ENCODE data around the gene LRP1B. TPM values are rescaled to one million over a fixed set of nuclear protein-coding genes. Genes with fewer than 3 reads are reported as not detected.

LRP1B gene
- polyA plus RNA-seq, 1 of the 3 experiments (the other 2 are of a cell fraction), result 0.28 TPM

DNA sequence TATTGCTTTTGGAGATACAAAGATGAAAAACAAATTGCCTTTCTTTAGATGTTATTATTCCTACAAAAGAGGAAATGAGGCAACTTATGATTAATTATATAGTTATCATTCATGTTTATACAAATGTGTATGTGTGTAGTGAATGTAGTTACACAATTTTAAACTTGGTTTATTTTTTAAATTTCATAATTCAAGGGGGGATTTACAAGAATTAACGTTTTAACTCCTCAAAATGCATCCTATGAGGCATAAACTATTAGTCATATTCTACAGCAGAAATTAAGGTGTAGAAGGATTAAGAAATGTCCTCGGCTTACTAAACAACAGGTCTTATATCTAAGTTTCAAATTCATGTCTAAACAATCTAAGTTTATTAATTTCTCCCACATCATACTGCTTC is 1545.8 kb downstream of the LRP1B start:
- no peak overlapping the region; the same call in 1 of the 2 replicates for H2AFZ ChIP-seq (ENCODE audit: low read depth)
- H3F3A ChIP-seq (replicated peaks; ENCODE audit: insufficient read depth), result no peaks in the 10 kb centered on the region
- ChIA-PET POLR2A (no interaction called here), CTCF (no interaction called here)
- no peaks in the 10 kb centered on the region; a peak in 1 of 4 replicates for H3K4me1 ChIP-seq (ENCODE audit: control insufficient read depth in 1 of 2, insufficient read depth in 2 of 2, low read depth in 1 of 2, low read length in 1 of 2)
- no peaks in the 10 kb centered on the region for H3K9me3 ChIP-seq
- H3K27me3 ChIP-seq (ENCODE audit: insufficient read depth), result no peaks in the 10 kb centered on the region
- H3K36me3 ChIP-seq (replicated peaks in 1 of 2; ENCODE audit: control insufficient read depth in 1 of 2, insufficient read depth in 2 of 2, low read length in 1 of 2), result no peaks in the 10 kb centered on the region
- H3K27ac ChIP-seq (ENCODE audit: low read depth in 2 of 2, low read length in 1 of 2), result no peak overlapping the region
- TF ChIP-seq NRF1 (IDR thresholded peaks at IDR 0.05; ENCODE audit: low read depth, low read length) (no peak), FOXJ3 (CRISPR knock-in tag; IDR thresholded peaks at IDR 0.05) (no peak), TEAD4 (IDR thresholded peaks at IDR 0.05; ENCODE audit: borderline replicate concordance, insufficient read depth) (no peak), SIN3A (IDR thresholded peaks at IDR 0.05; ENCODE audit: borderline replicate concordance, low read depth, low read length) (no peak), EZH2phosphoT487 (IDR thresholded peaks at IDR 0.05; ENCODE audit: borderline replicate concordance, low read depth) (no peak), MAX (IDR thresholded peaks at IDR 0.05; ENCODE audit: low read depth) (no peak), YY1 (IDR thresholded peaks at IDR 0.05; ENCODE audit: low read depth) (no peak), CHD2 (IDR thresholded peaks at IDR 0.05; ENCODE audit: low read length, partially characterized antibody) (no peak), RFX5 (IDR thresholded peaks at IDR 0.05; ENCODE audit: low read length) (no peak), EP300 (IDR thresholded peaks at IDR 0.05; ENCODE audit: borderline replicate concordance in 1 of 2, low read depth in 1 of 2, low read length in 1 of 2) (no peak), JUND (IDR thresholded peaks at IDR 0.05) (no peak), RAD21 (IDR thresholded peaks at IDR 0.05; ENCODE audit: low read length) (no peak), SMC3 (IDR thresholded peaks at IDR 0.05; ENCODE audit: low read depth, low read length) (no peak), MEF2A (IDR thresholded peaks at IDR 0.05; ENCODE audit: borderline replicate concordance, low read depth) (no peak), FOSL2 (IDR thresholded peaks at IDR 0.05; ENCODE audit: borderline replicate concordance, low read depth) (no peak), RXRA (IDR thresholded peaks at IDR 0.05; ENCODE audit: borderline replicate concordance, low read depth) (no peak), NFIC (IDR thresholded peaks at IDR 0.05; ENCODE audit: borderline replicate concordance) (no peak), GATA2 (CRISPR knock-in tag; IDR thresholded peaks at IDR 0.05) (no peak)
- TF ChIP-seq, protein P1, sequence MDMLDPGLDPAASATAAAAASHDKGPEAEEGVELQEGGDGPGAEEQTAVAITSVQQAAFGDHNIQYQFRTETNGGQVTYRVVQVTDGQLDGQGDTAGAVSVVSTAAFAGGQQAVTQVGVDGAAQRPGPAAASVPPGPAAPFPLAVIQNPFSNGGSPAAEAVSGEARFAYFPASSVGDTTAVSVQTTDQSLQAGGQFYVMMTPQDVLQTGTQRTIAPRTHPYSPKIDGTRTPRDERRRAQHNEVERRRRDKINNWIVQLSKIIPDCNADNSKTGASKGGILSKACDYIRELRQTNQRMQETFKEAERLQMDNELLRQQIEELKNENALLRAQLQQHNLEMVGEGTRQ (IDR thresholded peaks at IDR 0.05; ENCODE audit: borderline replicate concordance, low read depth, low read length), result no peak
- TF ChIP-seq, protein P2, sequence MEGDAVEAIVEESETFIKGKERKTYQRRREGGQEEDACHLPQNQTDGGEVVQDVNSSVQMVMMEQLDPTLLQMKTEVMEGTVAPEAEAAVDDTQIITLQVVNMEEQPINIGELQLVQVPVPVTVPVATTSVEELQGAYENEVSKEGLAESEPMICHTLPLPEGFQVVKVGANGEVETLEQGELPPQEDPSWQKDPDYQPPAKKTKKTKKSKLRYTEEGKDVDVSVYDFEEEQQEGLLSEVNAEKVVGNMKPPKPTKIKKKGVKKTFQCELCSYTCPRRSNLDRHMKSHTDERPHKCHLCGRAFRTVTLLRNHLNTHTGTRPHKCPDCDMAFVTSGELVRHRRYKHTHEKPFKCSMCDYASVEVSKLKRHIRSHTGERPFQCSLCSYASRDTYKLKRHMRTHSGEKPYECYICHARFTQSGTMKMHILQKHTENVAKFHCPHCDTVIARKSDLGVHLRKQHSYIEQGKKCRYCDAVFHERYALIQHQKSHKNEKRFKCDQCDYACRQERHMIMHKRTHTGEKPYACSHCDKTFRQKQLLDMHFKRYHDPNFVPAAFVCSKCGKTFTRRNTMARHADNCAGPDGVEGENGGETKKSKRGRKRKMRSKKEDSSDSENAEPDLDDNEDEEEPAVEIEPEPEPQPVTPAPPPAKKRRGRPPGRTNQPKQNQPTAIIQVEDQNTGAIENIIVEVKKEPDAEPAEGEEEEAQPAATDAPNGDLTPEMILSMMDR (IDR thresholded peaks at IDR 0.05), result no peak
- WGBS (ENCODE audit: low lambda C conversion rate), result 26% methylated on average over 2 of the region's 2 CpGs
- no peak for DNase-seq
- no peak overlapping the region for H3K4me2 ChIP-seq
- H3K9ac ChIP-seq, result no peak overlapping the region
- H3K4me3 ChIP-seq (ENCODE audit: low read depth in 2 of 2, low read length in 1 of 2), result no peak overlapping the region
- no peaks in the 10 kb centered on the region for H3K79me2 ChIP-seq (ENCODE audit: insufficient read depth)
- H4K20me1 ChIP-seq (ENCODE audit: insufficient read depth), result no peaks in the 10 kb centered on the region
- H3K9me2 ChIP-seq, result no peaks in the 10 kb centered on the region
